ENCODE measurements around the gene CAAP1. TPM values are rescaled to one million over a fixed set of nuclear protein-coding genes. Genes with fewer than 3 reads are reported as not detected.

CAAP1 gene
- polyA plus RNA-seq, 3 donors = 4.0 to 9.1 (median 8.7) TPM

- Histone ChIP-seq H2AFZ (ENCODE audit: insufficient read depth, low read depth, low read length, poor library complexity, severe bottlenecking) (no peak overlapping the region), H3K4me3 (replicated peaks in 1 of 3; ENCODE audit: low read depth in 2 of 3, low read length in 3 of 3) (no peak overlapping the region), H3K27ac (ENCODE audit: low read depth in 1 of 2, low read length in 2 of 2) (no peak overlapping the region), H3K79me2 (ENCODE audit: insufficient read depth, low read length) (no peaks in the 10 kb centered on the region), H4K20me1 (ENCODE audit: insufficient read depth, low read length) (no peaks in the 10 kb centered on the region), H3K27me3 (ENCODE audit: control insufficient read depth in 2 of 2, insufficient read depth in 2 of 2, low read length in 2 of 2) (no peaks in the 10 kb centered on the region), H3K4me1 (ENCODE audit: control insufficient read depth in 1 of 2, insufficient read depth in 2 of 2, low read length in 2 of 2) (no peaks in the 10 kb centered on the region), H3K4me2 (replicated peaks; ENCODE audit: extremely low read depth, low read length, poor library complexity, severe bottlenecking) (no peak overlapping the region), H3K36me3 (replicated peaks in 1 of 2; ENCODE audit: control insufficient read depth in 1 of 2, insufficient read depth in 2 of 2, low read length in 2 of 2) (no peaks in the 10 kb centered on the region), H3K9me3 (replicated peaks in 1 of 2; ENCODE audit: control insufficient read depth in 1 of 2, insufficient read depth in 1 of 2, low read length in 2 of 2) (no peaks in the 10 kb centered on the region), H3K9ac (ENCODE audit: insufficient read depth, low read length, poor library complexity, severe bottlenecking) (no peak overlapping the region)
- Mint-ChIP-seq H3K4me1 (no peaks in the 10 kb centered on the region), H3K36me3 (no peaks in the 10 kb centered on the region), H3K27me3 (ENCODE audit: low read depth in 3 of 3) (peaks cover 3% of the 10 kb centered on the region in 3 donors), H3K27ac (no peak overlapping the region), H3K9me3 (peaks cover 0 to 7% (median 4%) of the 10 kb centered on the region in 7 donors), H3K4me3 (no peak overlapping the region)
- WGBS (ENCODE audit: insufficient coverage) = no CpG with 5 or more reads among the region's 2 CpGs
- intact Hi-C loops (cut with micrococcal nuclease) = no loop called here
- TF ChIP-seq, protein P1, sequence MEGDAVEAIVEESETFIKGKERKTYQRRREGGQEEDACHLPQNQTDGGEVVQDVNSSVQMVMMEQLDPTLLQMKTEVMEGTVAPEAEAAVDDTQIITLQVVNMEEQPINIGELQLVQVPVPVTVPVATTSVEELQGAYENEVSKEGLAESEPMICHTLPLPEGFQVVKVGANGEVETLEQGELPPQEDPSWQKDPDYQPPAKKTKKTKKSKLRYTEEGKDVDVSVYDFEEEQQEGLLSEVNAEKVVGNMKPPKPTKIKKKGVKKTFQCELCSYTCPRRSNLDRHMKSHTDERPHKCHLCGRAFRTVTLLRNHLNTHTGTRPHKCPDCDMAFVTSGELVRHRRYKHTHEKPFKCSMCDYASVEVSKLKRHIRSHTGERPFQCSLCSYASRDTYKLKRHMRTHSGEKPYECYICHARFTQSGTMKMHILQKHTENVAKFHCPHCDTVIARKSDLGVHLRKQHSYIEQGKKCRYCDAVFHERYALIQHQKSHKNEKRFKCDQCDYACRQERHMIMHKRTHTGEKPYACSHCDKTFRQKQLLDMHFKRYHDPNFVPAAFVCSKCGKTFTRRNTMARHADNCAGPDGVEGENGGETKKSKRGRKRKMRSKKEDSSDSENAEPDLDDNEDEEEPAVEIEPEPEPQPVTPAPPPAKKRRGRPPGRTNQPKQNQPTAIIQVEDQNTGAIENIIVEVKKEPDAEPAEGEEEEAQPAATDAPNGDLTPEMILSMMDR (IDR thresholded peaks at IDR 0.05) = no peak
- no peak for DNase-seq
Measured at GRCh38 chr9:26814799-26815198, 77.8 kb downstream of the CAAP1 start.

DNA sequence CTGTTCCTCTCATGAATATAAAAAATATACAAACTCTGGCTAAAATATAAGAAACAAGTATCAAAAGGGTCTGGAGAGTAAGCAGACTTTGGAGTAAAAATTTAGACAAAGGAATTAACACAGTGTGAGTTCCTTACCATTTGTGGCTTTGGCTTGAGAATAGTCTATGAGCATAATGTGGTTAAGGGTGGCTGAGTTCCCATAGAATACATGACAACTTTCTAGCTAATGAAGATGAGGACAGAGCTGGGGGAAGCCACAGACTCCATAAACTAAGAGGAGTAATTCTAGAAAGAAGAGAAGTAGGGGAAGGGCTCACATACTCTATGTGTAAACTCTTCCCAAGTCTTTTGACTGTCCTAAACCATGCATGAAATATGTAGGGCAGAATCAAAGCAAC, 79.4 kb downstream of the CAAP1 start:
- no peak overlapping the region for H3K9ac ChIP-seq (ENCODE audit: insufficient read depth, low read length, poor library complexity, severe bottlenecking)
- Mint-ChIP-seq H3K4me3 (no peak overlapping the region), H3K27ac (no peak overlapping the region), H3K36me3 (no peaks in the 10 kb centered on the region), H3K27me3 (ENCODE audit: low read depth in 3 of 3) (peaks cover 0 to 2% (median 2%) of the 10 kb centered on the region in 3 donors), H3K9me3 (peaks cover 0 to 5% (median 3%) of the 10 kb centered on the region in 7 donors), H3K4me1 (no peaks in the 10 kb centered on the region)
- H3K4me2 ChIP-seq (replicated peaks; ENCODE audit: extremely low read depth, low read length, poor library complexity, severe bottlenecking) = no peak overlapping the region
- intact Hi-C loops (cut with micrococcal nuclease) = no loop called here
- H3K4me3 ChIP-seq (replicated peaks in 1 of 3; ENCODE audit: low read depth in 2 of 3, low read length in 3 of 3) = no peak overlapping the region
- H3K9me3 ChIP-seq (replicated peaks in 1 of 2; ENCODE audit: control insufficient read depth in 1 of 2, insufficient read depth in 1 of 2, low read length in 2 of 2) = no peaks in the 10 kb centered on the region
- TF ChIP-seq, protein P1 (IDR thresholded peaks at IDR 0.05) = no peak
- no peak overlapping the region for H2AFZ ChIP-seq (ENCODE audit: insufficient read depth, low read depth, low read length, poor library complexity, severe bottlenecking)
- DNase-seq = no peak
- no peaks in the 10 kb centered on the region for H3K79me2 ChIP-seq (ENCODE audit: insufficient read depth, low read length)
- H3K36me3 ChIP-seq (replicated peaks in 1 of 2; ENCODE audit: control insufficient read depth in 1 of 2, insufficient read depth in 2 of 2, low read length in 2 of 2) = no peaks in the 10 kb centered on the region
- H3K4me1 ChIP-seq (ENCODE audit: control insufficient read depth in 1 of 2, insufficient read depth in 2 of 2, low read length in 2 of 2) = no peaks in the 10 kb centered on the region
- H3K27ac ChIP-seq (ENCODE audit: low read depth in 1 of 2, low read length in 2 of 2) = no peak overlapping the region
- H4K20me1 ChIP-seq (ENCODE audit: insufficient read depth, low read length) = no peaks in the 10 kb centered on the region
- no peaks in the 10 kb centered on the region for H3K27me3 ChIP-seq (ENCODE audit: control insufficient read depth in 2 of 2, insufficient read depth in 2 of 2, low read length in 2 of 2)
